SJCRH30 (cell line): ENCODE data around the gene CRTC1. TPM values are rescaled to one million over a fixed set of nuclear protein-coding genes. Genes with fewer than 3 reads are reported as not detected.

Experiments used
- DNase-seq, 2 experiments: peaks; one replicate each; pipeline ENCODE4 v3.0.0-alpha.2; 2015 to 2020
- H3K27ac ChIP-seq: fragments of 250-450 bp; sonication (Bioruptor Pico); 2 replicates; pipeline ENCODE4 v1.5.1; 2020; ENCODE audit warnings: mild to moderate bottlenecking, moderate library complexity
- H3K27me3 ChIP-seq: fragments of 250-450 bp; sonication (Bioruptor Pico); 2 replicates; pipeline ENCODE4 v1.5.1; 2020; ENCODE audit warnings: mild to moderate bottlenecking, moderate library complexity
- H3K36me3 ChIP-seq: fragments of 250-450 bp; sonication (Bioruptor Pico); 2 replicates; pipeline ENCODE4 v1.5.1; 2020; ENCODE audit warnings: mild to moderate bottlenecking, moderate library complexity
- H3K4me1 ChIP-seq: fragments of 250-450 bp; sonication (Bioruptor Pico); 2 replicates; pipeline ENCODE4 v1.5.1; 2020; ENCODE audit warnings: mild to moderate bottlenecking, moderate library complexity
- H3K4me3 ChIP-seq: fragments of 250-450 bp; sonication (Bioruptor Pico); 2 replicates; pipeline ENCODE4 v1.5.1; 2020; ENCODE audit warnings: mild to moderate bottlenecking, moderate library complexity
- H3K9me3 ChIP-seq: fragments of 250-450 bp; sonication (Bioruptor Pico); replicated peaks from 2 replicates; pipeline ENCODE4 v1.5.1; 2020; ENCODE audit warnings: mild to moderate bottlenecking, moderate library complexity
- total RNA-seq: library from RNA; depleted of rRNA; stranded (reverse); fragments of >200 nt; shearing (Covaris generic); gene quantifications from 2 replicates; pipeline ENCODE4 v1.2.3, GENCODE V29; 2014

The CRTC1 gene
- total RNA-seq, 1 experiment from 2014 or later = 3.5 TPM

DNA sequence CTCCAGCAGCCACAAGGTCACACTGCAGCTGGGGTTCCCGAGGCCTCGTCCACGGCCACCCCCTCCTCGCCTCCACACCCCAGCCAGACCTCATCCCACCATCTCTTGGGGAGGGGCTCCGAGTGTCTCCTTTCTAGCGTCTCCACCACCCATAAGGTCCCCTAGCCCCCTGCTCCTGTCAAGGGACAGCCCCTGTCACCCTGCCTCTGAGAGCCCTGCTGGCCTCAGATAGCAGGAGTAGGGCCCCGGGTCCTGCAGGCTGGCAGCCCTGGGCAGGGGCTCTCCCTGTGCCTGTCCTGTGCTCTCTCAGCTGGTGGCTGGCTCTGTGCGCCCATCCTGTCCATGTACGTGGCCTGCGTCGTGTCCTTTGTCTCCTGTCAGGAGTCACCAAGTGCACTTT, 90.6 kb downstream of the CRTC1 start:
- no peaks in the 10 kb centered on the region for H3K9me3 ChIP-seq
- H3K27me3 ChIP-seq = 0 out of 2 replicates have a peak, but pooled peaks cover 4% of the 10 kb centered on the region
- H3K4me3 ChIP-seq = no peak overlapping the region
- no peak for DNase-seq
- no peaks in the 10 kb centered on the region for H3K36me3 ChIP-seq
- H3K27ac ChIP-seq = no peak overlapping the region
- H3K4me1 ChIP-seq = peaks cover 33% of the 10 kb centered on the region

DNA sequence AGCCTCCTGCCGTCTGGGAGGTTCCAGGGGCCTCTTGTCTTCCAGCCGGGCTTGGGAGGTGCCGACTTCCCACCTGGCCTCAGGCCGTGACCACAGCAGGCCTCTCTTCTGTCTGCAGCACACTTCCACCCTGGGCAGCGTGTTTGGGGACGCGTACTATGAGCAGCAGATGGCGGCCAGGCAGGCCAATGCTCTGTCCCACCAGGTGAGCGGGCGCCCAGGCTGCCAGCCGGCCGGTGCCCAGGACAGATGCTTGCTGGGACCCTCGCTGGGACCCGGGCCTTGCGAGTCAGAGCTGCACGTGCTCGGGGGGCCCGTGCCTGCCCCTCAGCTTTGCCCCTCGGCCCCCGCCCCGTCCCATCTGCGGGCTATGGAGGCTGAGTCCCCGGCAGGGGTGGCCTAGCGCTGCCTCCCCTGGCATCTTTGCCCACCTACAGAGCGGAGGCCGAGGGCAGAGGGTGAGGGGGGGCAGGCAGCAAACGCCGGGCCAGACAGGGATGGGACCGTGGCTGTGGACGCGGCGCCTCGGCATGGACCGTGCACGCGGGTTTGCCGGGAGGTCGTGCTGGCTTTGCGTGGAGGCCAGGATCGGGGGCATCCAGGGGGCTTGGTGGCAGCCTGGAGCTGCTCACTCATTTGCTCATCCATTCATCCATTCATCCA, 91.4 kb downstream of the CRTC1 start:
- no peaks in the 10 kb centered on the region for H3K36me3 ChIP-seq
- DNase-seq = no peak
- 0 out of 2 replicates have a peak, but pooled peaks cover 4% of the 10 kb centered on the region for H3K27me3 ChIP-seq
- no peak overlapping the region for H3K4me3 ChIP-seq
- peaks cover 27% of the 10 kb centered on the region for H3K4me1 ChIP-seq
- H3K9me3 ChIP-seq = no peaks in the 10 kb centered on the region
- no peak overlapping the region for H3K27ac ChIP-seq

GRCh38 chr19:18775586-18776287, 92.3 kb downstream of the CRTC1 start:
- Histone ChIP-seq H3K4me3 (no peak overlapping the region), H3K9me3 (no peaks in the 10 kb centered on the region), H3K4me1 (peaks cover 27% of the 10 kb centered on the region), H3K27me3 (0 out of 2 replicates have a peak, but pooled peaks cover 4% of the 10 kb centered on the region), H3K27ac (no peak overlapping the region), H3K36me3 (no peaks in the 10 kb centered on the region)
- no peak for DNase-seq

DNA sequence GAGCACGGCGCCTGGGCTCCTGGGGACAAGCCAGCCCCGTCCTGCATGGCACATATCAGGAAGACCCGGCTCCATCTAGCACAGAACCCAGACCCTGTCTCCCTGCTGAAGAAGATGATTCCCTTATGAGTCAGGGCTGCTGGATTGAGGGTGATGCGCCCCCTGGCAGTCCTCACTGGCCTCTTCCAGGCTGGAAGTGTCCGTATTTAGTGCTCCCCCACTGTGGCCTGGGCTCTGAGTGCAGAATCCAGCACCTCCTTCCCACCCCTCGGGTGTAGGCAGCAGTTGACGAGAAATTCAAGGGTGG, 92.8 kb downstream of the CRTC1 start:
- no peak overlapping the region for H3K4me3 ChIP-seq
- peaks cover 27% of the 10 kb centered on the region for H3K4me1 ChIP-seq
- H3K27ac ChIP-seq = no peak overlapping the region
- no peaks in the 10 kb centered on the region for H3K36me3 ChIP-seq
- H3K9me3 ChIP-seq = no peaks in the 10 kb centered on the region
- DNase-seq = no peak
- 0 out of 2 replicates have a peak, but pooled peaks cover 4% of the 10 kb centered on the region for H3K27me3 ChIP-seq

- H3K4me3 ChIP-seq = no peak overlapping the region
- no peaks in the 10 kb centered on the region for H3K9me3 ChIP-seq
- 0 out of 2 replicates have a peak, but pooled peaks cover 3% of the 10 kb centered on the region for H3K27me3 ChIP-seq
- H3K27ac ChIP-seq = no peak overlapping the region
- no peak for DNase-seq
- H3K36me3 ChIP-seq = no peaks in the 10 kb centered on the region
- H3K4me1 ChIP-seq = peaks cover 27% of the 10 kb centered on the region
These were observed 93.3 kb downstream of the CRTC1 start for GRCh38 chr19:18776736-18777135.

DNA sequence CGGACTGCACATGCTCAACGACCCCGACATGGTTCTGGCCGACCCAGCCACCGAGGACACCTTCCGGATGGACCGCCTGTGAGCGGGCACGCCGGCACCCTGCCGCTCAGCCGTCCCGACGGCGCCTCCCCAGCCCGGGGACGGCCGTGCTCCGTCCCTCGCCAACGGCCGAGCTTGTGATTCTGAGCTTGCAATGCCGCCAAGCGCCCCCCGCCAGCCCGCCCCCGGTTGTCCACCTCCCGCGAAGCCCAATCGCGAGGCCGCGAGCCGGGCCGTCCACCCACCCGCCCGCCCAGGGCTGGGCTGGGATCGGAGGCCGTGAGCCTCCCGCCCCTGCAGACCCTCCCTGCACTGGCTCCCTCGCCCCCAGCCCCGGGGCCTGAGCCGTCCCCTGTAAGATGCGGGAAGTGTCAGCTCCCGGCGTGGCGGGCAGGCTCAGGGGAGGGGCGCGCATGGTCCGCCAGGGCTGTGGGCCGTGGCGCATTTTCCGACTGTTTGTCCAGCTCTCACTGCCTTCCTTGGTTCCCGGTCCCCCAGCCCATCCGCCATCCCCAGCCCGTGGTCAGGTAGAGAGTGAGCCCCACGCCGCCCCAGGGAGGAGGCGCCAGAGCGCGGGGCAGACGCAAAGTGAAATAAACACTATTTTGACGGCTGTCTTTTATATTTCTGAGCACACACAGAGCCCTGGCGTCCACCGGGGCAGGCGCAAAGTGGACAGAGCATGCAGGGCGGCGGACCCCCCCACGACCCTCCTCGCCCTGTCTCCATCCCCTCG, 94.0 kb downstream of the CRTC1 start:
- Histone ChIP-seq H3K4me1 (peaks cover 27% of the 10 kb centered on the region), H3K9me3 (no peaks in the 10 kb centered on the region), H3K27ac (no peak overlapping the region), H3K27me3 (no peaks in the 10 kb centered on the region), H3K36me3 (no peaks in the 10 kb centered on the region), H3K4me3 (no peak overlapping the region)
- no peak for DNase-seq

DNA sequence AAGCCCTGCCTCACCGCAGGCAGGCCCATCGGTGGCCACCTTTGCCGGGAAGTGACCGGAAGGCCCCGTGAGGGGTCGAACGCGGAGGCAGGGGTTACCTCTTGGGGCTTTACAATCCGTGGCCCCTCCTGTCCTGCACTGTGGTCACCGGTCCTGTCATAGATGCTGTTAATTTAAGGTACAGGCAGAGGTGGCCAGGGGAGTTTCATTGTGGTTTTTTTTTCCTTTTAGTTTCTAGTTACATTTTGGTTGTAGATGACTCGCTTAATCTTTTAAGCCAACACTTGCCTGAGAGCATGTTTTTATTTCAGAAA, 94.6 kb downstream of the CRTC1 start:
- no peak for DNase-seq
- Histone ChIP-seq H3K27me3 (no peaks in the 10 kb centered on the region), H3K9me3 (no peaks in the 10 kb centered on the region), H3K27ac (no peak overlapping the region), H3K36me3 (no peaks in the 10 kb centered on the region), H3K4me3 (no peak overlapping the region), H3K4me1 (peaks cover 22% of the 10 kb centered on the region)

GRCh38 chr19:18778826-18779495, 95.5 kb downstream of the CRTC1 start:
- no peak for DNase-seq
- Histone ChIP-seq H3K4me1 (peaks cover 12% of the 10 kb centered on the region; the same call in 1 of the 2 replicates), H3K4me3 (no peak overlapping the region), H3K27ac (no peak overlapping the region), H3K9me3 (no peaks in the 10 kb centered on the region), H3K36me3 (no peaks in the 10 kb centered on the region), H3K27me3 (no peaks in the 10 kb centered on the region)

DNA sequence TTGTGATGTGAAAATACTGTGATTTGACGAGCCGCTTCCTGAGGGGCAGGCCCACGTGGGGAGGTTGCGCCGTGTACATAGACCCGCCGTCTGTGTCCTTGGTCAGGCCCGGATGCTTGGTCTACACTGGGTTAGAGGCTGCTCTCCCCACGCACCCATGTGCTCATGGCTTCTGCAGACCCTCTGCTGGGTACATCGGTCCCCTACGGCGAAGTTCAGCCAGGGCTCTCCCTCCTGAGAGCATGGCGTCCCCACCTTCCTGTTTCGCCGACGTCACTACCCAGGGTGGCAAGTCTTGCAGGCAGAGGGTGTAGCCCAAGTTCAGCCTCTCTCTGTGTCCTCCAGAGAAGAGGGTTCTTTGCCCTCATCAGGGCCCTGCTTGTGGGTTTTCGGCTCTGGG, 96.6 kb downstream of the CRTC1 start:
- Histone ChIP-seq H3K27me3 (no peaks in the 10 kb centered on the region), H3K4me1 (peaks cover 8% of the 10 kb centered on the region; the same call in 1 of the 2 replicates), H3K9me3 (no peaks in the 10 kb centered on the region), H3K36me3 (no peaks in the 10 kb centered on the region), H3K27ac (no peak overlapping the region), H3K4me3 (no peak overlapping the region)
- DNase-seq = no peak

DNA sequence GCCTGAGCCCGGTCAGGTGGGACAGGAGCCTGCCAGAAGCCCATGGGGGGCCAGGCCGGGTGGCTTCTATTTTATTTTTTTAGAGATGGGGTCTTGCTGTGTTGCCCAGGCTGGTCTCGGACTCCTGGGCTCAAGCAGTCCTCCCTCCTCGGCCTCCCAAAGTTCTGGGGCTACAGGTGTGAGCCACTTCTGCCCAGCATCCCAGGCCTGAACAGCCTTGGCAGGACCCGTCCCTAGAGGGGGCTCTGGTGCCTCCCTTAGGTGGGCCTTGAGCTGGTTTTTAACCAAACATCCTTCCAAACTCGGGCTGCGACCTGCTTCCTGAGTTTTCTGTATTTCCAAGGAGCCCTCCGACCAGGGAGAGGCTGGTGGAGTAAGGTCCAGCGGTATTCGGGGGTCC, 97.2 kb downstream of the CRTC1 start:
- H3K27me3 ChIP-seq = no peaks in the 10 kb centered on the region
- H3K4me3 ChIP-seq = no peak overlapping the region
- no peaks in the 10 kb centered on the region for H3K9me3 ChIP-seq
- no peaks in the 10 kb centered on the region for H3K36me3 ChIP-seq
- no peak overlapping the region for H3K27ac ChIP-seq
- H3K4me1 ChIP-seq = peaks cover 8% of the 10 kb centered on the region; the same call in 1 of the 2 replicates
- no peak for DNase-seq

- Histone ChIP-seq H3K9me3 (no peaks in the 10 kb centered on the region), H3K27ac (no peak overlapping the region), H3K27me3 (no peaks in the 10 kb centered on the region), H3K36me3 (no peaks in the 10 kb centered on the region), H3K4me3 (no peak overlapping the region), H3K4me1 (peaks cover 3% of the 10 kb centered on the region; the same call in 1 of the 2 replicates)
- no peak for DNase-seq
These were observed 97.6 kb downstream of the CRTC1 start for GRCh38 chr19:18781047-18781600.

GRCh38 chr19:18781885-18782527, 98.5 kb downstream of the CRTC1 start:
- Histone ChIP-seq H3K36me3 (no peaks in the 10 kb centered on the region), H3K27ac (no peak overlapping the region), H3K4me3 (no peak overlapping the region), H3K9me3 (no peaks in the 10 kb centered on the region), H3K4me1 (no peaks in the 10 kb centered on the region), H3K27me3 (no peaks in the 10 kb centered on the region)
- no peak for DNase-seq

GRCh38 chr19:18782559-18783225, 99.2 kb downstream of the CRTC1 start:
- Histone ChIP-seq H3K27ac (no peak overlapping the region), H3K4me1 (no peaks in the 10 kb centered on the region), H3K9me3 (no peaks in the 10 kb centered on the region), H3K27me3 (no peaks in the 10 kb centered on the region), H3K4me3 (no peak overlapping the region), H3K36me3 (no peaks in the 10 kb centered on the region)
- no peak for DNase-seq
